ENCODE data around the gene LOXHD1. TPM values are rescaled to one million over a fixed set of nuclear protein-coding genes. Genes with fewer than 3 reads are reported as not detected.

Gene LOXHD1
- total RNA-seq, 1 experiment from 2014 or later, result not detected

DNA sequence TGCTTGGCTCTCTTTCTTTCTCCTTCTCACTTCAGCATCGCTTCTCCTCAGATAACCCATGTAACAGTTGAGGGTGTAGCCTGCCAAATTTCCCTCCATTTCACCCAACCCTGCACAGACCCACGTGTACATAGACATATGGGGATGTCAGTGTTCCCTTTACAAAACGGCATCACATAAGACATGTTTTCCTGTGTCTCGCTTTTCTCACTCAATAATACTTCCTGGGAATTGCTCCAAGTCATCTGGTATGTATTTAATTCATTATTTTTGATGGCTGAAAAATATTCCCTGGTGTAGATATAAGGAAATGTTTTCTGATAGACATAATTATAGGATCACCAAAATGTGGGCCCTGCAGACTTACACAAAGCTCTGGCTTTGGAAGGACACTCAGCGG, 176.8 kb downstream of the LOXHD1 start:
- Histone ChIP-seq H3F3A (ENCODE audit: insufficient read depth, low read depth) (no peaks in the 10 kb centered on the region), H3K79me2 (ENCODE audit: low read depth) (no peaks in the 10 kb centered on the region), H3K9me3 (ENCODE audit: insufficient read depth, low read depth) (no peaks in the 10 kb centered on the region; the same call in 1 of the 2 replicates), H3K4me1 (replicated peaks; ENCODE audit: insufficient read depth) (peaks cover 12% of the 10 kb centered on the region), H4K20me1 (ENCODE audit: insufficient read depth) (no peaks in the 10 kb centered on the region), H2AFZ (no peak overlapping the region), H3K4me2 (no peak overlapping the region), H3K27ac (no peak overlapping the region), H3K4me3 (no peak overlapping the region), H3K36me3 (ENCODE audit: low read depth) (no peaks in the 10 kb centered on the region), H3K9me2 (ENCODE audit: insufficient read depth) (no peaks in the 10 kb centered on the region), H3K27me3 (ENCODE audit: insufficient read depth, low read depth) (no peaks in the 10 kb centered on the region)
- BruUV-seq (replicated peaks), result no TSS peak
- DNase-seq, result no peak
- TF ChIP-seq, protein P1, sequence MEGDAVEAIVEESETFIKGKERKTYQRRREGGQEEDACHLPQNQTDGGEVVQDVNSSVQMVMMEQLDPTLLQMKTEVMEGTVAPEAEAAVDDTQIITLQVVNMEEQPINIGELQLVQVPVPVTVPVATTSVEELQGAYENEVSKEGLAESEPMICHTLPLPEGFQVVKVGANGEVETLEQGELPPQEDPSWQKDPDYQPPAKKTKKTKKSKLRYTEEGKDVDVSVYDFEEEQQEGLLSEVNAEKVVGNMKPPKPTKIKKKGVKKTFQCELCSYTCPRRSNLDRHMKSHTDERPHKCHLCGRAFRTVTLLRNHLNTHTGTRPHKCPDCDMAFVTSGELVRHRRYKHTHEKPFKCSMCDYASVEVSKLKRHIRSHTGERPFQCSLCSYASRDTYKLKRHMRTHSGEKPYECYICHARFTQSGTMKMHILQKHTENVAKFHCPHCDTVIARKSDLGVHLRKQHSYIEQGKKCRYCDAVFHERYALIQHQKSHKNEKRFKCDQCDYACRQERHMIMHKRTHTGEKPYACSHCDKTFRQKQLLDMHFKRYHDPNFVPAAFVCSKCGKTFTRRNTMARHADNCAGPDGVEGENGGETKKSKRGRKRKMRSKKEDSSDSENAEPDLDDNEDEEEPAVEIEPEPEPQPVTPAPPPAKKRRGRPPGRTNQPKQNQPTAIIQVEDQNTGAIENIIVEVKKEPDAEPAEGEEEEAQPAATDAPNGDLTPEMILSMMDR (conservative IDR thresholded peaks at IDR 0.05), result no peak
- no peak for TF ChIP-seq EZH2 (IDR thresholded peaks at IDR 0.05; ENCODE audit: low read depth)
- POLR2A ChIA-PET (ENCODE audit: unreplicated experiment), result interaction anchor here (0.6 kb wide), 1 partner anchor 30 kb away, joined by 3 read pairs; no protein-coding TSS in a partner anchor
- CTCF ChIA-PET, result no interaction called here
- intact Hi-C loops (cut with micrococcal nuclease; ENCODE audit: unreplicated experiment), result loop anchor here (2.0 kb wide), 1 partner anchor 199 kb away; no protein-coding TSS in a partner anchor

DNA sequence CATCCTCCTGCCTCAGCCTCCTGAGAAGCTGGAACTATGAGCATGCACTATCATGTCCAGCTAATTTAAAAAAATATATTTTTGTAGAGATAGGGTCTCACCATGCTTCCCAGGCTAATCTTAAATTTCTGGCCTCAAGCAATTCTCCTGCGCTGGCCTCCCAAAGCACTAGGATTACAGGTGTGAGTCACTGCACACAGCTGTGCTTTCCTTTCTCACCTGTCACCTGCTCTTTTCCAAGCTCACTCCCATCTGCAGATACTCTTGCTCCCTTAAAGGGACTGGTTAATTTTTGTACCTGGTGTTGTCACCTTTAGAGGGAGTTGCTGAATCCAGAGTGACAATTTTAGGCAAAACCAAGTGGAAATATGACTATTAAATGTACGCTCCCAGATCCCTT, 178.2 kb downstream of the LOXHD1 start:
- peak in 1 of 2 experiments; percentile 69 for DNase-seq
- no peak for TF ChIP-seq EZH2 (IDR thresholded peaks at IDR 0.05; ENCODE audit: low read depth)
- TF ChIP-seq, protein P1 (conservative IDR thresholded peaks at IDR 0.05), result no peak
- ChIA-PET POLR2A (ENCODE audit: unreplicated experiment) (no interaction called here), CTCF (interaction anchor here (0.7 kb wide), 1 partner anchor 20 kb away, joined by 3 read pairs; no protein-coding TSS in a partner anchor)
- Histone ChIP-seq H3K27ac (no peak overlapping the region), H4K20me1 (ENCODE audit: insufficient read depth) (no peaks in the 10 kb centered on the region), H3K36me3 (ENCODE audit: low read depth) (no peaks in the 10 kb centered on the region), H3K4me1 (replicated peaks; ENCODE audit: insufficient read depth) (peaks cover 17% of the 10 kb centered on the region), H3K9me3 (ENCODE audit: insufficient read depth, low read depth) (no peaks in the 10 kb centered on the region; the same call in 1 of the 2 replicates), H3K9me2 (ENCODE audit: insufficient read depth) (no peaks in the 10 kb centered on the region), H2AFZ (no peak overlapping the region), H3K79me2 (ENCODE audit: low read depth) (no peaks in the 10 kb centered on the region), H3K4me2 (no peak overlapping the region; the same call in 1 of the 2 replicates), H3K4me3 (no peak overlapping the region), H3F3A (ENCODE audit: insufficient read depth, low read depth) (no peaks in the 10 kb centered on the region), H3K27me3 (ENCODE audit: insufficient read depth, low read depth) (no peaks in the 10 kb centered on the region)
- intact Hi-C loops (cut with micrococcal nuclease; ENCODE audit: unreplicated experiment), result no loop called here
- BruUV-seq (replicated peaks), result no TSS peak

DNA sequence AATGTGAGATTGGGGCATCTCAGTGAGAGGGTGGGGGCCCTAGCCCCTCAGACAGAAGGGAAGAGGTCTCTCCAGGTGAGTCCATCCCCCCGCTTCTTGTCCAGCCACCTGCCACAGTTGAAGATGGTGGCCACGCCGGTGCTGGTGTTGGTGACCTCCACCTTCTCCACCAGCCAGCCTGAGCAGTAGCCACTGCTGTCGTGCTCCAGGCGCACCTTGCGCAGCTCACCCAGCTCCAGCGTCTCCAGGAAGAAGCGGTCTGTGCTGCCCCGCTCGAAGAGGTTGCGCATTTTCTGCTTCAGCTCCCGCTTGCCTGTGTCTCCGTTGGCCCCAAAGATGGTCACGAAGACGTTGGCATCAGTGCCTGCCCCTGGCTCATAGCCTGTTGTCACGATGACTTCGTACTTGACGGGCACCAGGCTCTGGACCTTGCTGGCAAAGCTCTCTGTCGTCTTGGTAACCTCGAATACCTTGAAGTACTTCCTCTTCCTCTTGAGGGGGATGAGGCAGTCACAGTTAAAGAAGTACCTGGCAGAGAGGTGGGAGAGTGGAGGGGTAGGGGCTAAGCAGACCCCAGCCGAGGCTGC, 179.5 kb downstream of the LOXHD1 start:
- H4K20me1 ChIP-seq (ENCODE audit: insufficient read depth), result no peaks in the 10 kb centered on the region
- H3K4me2 ChIP-seq, result no peak overlapping the region
- no peaks in the 10 kb centered on the region for H3K27me3 ChIP-seq (ENCODE audit: insufficient read depth, low read depth)
- peaks cover 17% of the 10 kb centered on the region for H3K4me1 ChIP-seq (replicated peaks; ENCODE audit: insufficient read depth)
- POLR2A ChIA-PET (ENCODE audit: unreplicated experiment), result no interaction called here
- no peak for DNase-seq
- BruUV-seq (replicated peaks), result no TSS peak
- no peaks in the 10 kb centered on the region for H3K9me2 ChIP-seq (ENCODE audit: insufficient read depth)
- no peak overlapping the region for H3K27ac ChIP-seq
- CTCF ChIA-PET, result no interaction called here
- H3K36me3 ChIP-seq (ENCODE audit: low read depth), result no peaks in the 10 kb centered on the region
- no peaks in the 10 kb centered on the region for H3K79me2 ChIP-seq (ENCODE audit: low read depth)
- TF ChIP-seq EZH2 (IDR thresholded peaks at IDR 0.05; ENCODE audit: low read depth), result no peak
- TF ChIP-seq, protein P1 (conservative IDR thresholded peaks at IDR 0.05), result no peak
- H3K4me3 ChIP-seq, result no peak overlapping the region
- no peaks in the 10 kb centered on the region for H3F3A ChIP-seq (ENCODE audit: insufficient read depth, low read depth)
- H2AFZ ChIP-seq, result no peak overlapping the region
- no peaks in the 10 kb centered on the region; the same call in 1 of the 2 replicates for H3K9me3 ChIP-seq (ENCODE audit: insufficient read depth, low read depth)
- intact Hi-C loops (cut with micrococcal nuclease; ENCODE audit: unreplicated experiment), result no loop called here
